ENCODE data around the gene TSEN15. TPM values are rescaled to one million over a fixed set of nuclear protein-coding genes. Genes with fewer than 3 reads are reported as not detected.
A peak's percentile ranks its signal among the peaks of the same experiment; 100 is the strongest.

The TSEN15 gene
- total RNA-seq, result 32.9 and 53.5 TPM in 2 replicates

DNA sequence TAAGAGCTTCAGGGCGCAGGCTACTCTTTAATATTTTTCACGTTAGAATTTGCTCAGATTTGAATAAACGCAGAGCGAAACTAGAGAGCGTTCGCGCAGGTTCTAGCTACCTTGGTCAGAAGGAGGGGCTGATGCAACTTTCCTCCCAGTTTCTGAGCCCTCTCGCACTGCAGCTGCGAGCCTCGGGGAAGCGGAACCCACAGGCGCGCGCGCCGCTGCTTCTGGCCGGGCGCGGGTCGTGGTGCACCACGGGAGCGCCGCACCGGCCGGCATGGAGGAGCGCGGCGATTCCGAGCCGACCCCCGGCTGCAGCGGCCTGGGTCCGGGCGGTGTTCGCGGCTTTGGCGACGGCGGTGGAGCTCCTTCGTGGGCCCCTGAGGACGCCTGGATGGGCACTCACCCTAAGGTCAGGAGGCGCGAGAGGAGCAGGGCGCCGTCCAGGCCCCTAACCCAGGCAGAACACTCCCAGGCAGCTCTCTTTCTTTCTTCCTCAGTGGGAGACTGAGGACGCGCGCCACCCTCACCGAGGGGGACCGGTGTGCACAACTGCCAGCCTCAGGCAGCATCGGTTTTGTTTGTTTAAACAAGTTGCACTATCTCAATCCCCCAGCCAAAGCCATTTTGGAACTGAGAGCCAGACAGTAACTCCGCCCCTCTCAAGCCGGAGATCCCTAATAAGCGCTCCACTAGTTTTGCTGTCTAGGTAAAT, at the start of gene TSEN15:
Gene TSEN15, plus strand, starts transcription at position 246 of the 709 bp plus-strand sequence. Its CDS starts 26 bp downstream, at position 272.
- peak; percentile 25 for DNase-seq (ENCODE audit: low read depth)
- TF ChIP-seq, protein P1, sequence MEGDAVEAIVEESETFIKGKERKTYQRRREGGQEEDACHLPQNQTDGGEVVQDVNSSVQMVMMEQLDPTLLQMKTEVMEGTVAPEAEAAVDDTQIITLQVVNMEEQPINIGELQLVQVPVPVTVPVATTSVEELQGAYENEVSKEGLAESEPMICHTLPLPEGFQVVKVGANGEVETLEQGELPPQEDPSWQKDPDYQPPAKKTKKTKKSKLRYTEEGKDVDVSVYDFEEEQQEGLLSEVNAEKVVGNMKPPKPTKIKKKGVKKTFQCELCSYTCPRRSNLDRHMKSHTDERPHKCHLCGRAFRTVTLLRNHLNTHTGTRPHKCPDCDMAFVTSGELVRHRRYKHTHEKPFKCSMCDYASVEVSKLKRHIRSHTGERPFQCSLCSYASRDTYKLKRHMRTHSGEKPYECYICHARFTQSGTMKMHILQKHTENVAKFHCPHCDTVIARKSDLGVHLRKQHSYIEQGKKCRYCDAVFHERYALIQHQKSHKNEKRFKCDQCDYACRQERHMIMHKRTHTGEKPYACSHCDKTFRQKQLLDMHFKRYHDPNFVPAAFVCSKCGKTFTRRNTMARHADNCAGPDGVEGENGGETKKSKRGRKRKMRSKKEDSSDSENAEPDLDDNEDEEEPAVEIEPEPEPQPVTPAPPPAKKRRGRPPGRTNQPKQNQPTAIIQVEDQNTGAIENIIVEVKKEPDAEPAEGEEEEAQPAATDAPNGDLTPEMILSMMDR (conservative IDR thresholded peaks at IDR 0.05; ENCODE audit: low read depth, low read length), result no peak
- H3K4me3 ChIP-seq (ENCODE audit: low read depth, low read length), result peak within 1 kb of the TSS; percentile 94

DNA sequence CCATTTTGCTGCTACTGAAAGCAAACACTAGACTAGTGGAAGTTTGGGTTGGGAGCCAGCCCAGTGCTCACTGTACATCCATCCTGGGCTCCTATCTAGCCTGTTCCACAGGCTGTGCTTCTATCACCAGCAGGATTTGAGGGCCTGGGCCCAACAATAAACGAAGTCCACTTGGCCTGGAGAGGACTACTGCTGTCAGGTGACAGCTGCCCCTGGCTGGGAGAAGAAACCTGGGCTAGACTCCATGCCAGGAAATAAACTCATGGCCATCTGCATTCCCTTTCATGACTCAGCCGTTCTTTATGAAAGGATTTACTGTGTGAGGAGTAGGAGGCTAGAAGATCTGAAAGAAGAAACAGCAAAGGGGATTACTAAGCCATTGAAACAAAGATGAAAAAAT, 49.5 kb upstream of the TSEN15 start:
- no peak overlapping the region for H3K4me3 ChIP-seq (ENCODE audit: low read depth, low read length)
- DNase-seq (ENCODE audit: low read depth), result peak; percentile 64
- TF ChIP-seq, protein P1 (conservative IDR thresholded peaks at IDR 0.05; ENCODE audit: low read depth, low read length), result no peak

DNA sequence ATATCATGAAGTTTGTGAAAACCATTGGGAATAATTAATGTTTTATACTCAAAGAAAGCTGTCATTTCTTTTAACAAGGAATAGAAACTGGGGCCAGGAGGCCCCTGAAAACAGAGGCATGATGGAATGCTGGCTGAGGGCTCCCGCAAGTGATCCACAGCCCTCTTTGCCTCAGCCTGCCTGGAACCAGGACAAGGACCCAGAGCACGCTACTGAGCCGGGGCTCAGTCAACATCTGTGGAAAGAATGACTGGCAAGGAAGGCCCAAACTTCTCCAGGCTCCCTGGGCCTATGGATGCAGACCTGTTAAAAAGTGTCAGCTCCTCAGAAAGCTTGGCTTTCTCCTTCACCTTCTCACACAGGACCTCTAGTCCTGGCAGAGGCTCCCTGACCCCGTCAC, 46.6 kb upstream of the TSEN15 start:
- TF ChIP-seq, protein P1 (conservative IDR thresholded peaks at IDR 0.05; ENCODE audit: low read depth, low read length), result no peak
- no peak overlapping the region for H3K4me3 ChIP-seq (ENCODE audit: low read depth, low read length)
- DNase-seq (ENCODE audit: low read depth), result no peak

DNA sequence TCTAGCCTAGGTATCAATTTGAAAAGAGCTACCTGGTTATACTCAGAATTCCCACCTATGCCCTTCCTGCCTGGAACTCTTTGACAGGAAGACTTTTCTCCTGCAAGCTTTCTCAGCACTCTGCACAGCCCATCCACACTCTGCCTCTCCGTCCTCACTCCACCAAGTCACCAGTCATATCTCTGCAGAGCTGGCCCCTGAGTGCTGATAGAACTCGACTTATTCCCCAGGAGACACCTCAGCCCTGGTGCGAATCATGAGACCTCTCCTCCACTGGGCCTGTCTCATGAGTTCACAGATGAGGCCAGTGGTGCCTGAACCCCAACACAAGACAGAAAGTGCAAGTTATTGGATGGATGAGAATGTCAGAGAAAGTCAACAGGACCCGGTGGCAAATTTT, 46.0 kb upstream of the TSEN15 start:
- DNase-seq (ENCODE audit: low read depth), result no peak
- H3K4me3 ChIP-seq (ENCODE audit: low read depth, low read length), result no peak overlapping the region
- TF ChIP-seq, protein P1 (conservative IDR thresholded peaks at IDR 0.05; ENCODE audit: low read depth, low read length), result no peak

DNA sequence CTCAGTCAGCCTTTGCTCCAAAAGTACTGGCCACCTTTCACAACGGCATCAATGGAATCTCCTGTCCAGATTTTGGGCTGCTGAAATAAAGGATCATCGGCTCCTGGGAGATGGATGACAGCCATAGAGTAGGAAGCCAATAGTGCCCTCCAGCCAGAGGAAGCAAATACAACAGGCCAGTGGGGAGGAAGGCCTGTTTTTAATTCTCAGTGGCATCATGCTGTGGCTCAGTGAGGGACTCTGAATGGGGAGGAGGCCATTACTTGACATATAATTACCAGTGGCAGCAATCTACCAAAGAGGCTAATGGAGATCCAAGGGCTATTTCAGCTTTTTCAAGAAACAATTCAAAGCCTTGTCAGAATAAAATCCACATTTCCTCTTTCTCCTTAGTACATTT, 40.7 kb upstream of the TSEN15 start:
- no peak overlapping the region for H3K4me3 ChIP-seq (ENCODE audit: low read depth, low read length)
- DNase-seq (ENCODE audit: low read depth), result no peak
- TF ChIP-seq, protein P1 (conservative IDR thresholded peaks at IDR 0.05; ENCODE audit: low read depth, low read length), result no peak

DNA sequence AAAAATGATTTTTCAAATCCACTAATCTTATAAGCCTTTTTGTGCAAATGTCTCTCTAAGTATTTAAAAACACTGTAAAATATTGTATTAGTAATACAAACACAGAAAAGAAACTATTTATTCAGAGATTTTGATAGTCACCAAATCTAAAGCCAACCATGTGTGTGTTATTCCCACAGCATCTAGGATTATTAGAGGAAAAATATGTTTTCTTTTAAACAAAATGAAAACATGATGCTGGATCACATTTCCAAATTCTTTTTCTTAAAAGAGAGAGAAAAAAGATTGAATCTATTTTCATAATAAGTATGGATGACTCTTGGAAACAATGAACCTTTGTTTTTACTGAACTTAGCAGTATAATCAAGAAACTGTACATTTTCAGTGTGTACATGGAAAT, 39.3 kb upstream of the TSEN15 start:
- no peak overlapping the region for H3K4me3 ChIP-seq (ENCODE audit: low read depth, low read length)
- DNase-seq (ENCODE audit: low read depth), result no peak
- TF ChIP-seq, protein P1 (conservative IDR thresholded peaks at IDR 0.05; ENCODE audit: low read depth, low read length), result no peak

DNA sequence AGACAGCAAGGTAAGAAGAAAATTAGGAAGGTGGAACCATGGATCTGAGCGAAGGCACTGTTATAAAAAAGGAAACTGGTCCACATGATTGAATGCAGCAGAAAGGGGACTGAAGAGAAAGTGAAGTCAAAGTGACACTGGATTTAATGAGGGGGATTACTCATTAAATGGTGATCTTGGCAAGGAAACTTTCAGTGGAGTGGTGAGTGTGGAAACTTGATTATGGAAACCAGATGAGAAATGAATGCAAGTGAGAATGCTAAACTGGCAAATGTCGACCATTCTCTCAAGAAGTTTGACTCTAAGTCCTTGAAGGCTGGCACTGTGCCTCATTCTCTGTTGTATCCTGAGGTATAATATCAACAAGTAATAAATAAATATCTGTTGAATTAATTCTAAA, 37.3 kb upstream of the TSEN15 start:
- no peak for DNase-seq (ENCODE audit: low read depth)
- no peak overlapping the region for H3K4me3 ChIP-seq (ENCODE audit: low read depth, low read length)
- TF ChIP-seq, protein P1 (conservative IDR thresholded peaks at IDR 0.05; ENCODE audit: low read depth, low read length), result no peak
